ENCODE results near the gene CELSR1. TPM values are rescaled to one million over a fixed set of nuclear protein-coding genes. Genes with fewer than 3 reads are reported as not detected.
A peak's percentile ranks its signal among the peaks of the same experiment; 100 is the strongest.

CELSR1 gene
- total RNA-seq, 1 experiment from 2014 or later = 22.6 TPM

- Histone ChIP-seq H2BK5ac (ENCODE audit: insufficient read length, low read length) (no peak overlapping the region), H3K56ac (ENCODE audit: insufficient read length, low read depth, low read length) (no peak overlapping the region), H3K4me1 (ENCODE audit: insufficient read depth, low read length) (no peaks in the 10 kb centered on the region), H3K4me2 (ENCODE audit: insufficient read depth, insufficient read length, low read length) (no peak overlapping the region), H3K9ac (ENCODE audit: extremely low read depth, insufficient read length, low read length) (no peak overlapping the region), H3K23me2 (ENCODE audit: insufficient read length, low read depth, low read length, poor library complexity, severe bottlenecking) (peaks cover 8% of the 10 kb centered on the region), H3K27me3 (ENCODE audit: insufficient read depth, low read length) (no peaks in the 10 kb centered on the region; the same call in 1 of the 2 replicates), H3K79me1 (ENCODE audit: insufficient read depth, low read depth, low read length, poor library complexity, severe bottlenecking) (no peaks in the 10 kb centered on the region), H3K9me3 (ENCODE audit: control insufficient read depth, low read depth, low read length) (no peaks in the 10 kb centered on the region), H2BK120ac (ENCODE audit: low read depth, low read length, poor library complexity, severe bottlenecking) (no peak overlapping the region), H3K79me2 (ENCODE audit: insufficient read depth, low read length) (no peaks in the 10 kb centered on the region), H2AK5ac (ENCODE audit: insufficient read length, low read length) (no peak overlapping the region), H3K27ac (ENCODE audit: insufficient read length, low read depth, low read length) (no peak overlapping the region), H3T11ph (ENCODE audit: low read length) (no peak overlapping the region), H2BK15ac (ENCODE audit: low read depth, low read length) (no peak overlapping the region), H2BK20ac (ENCODE audit: low read depth, low read length, poor library complexity, severe bottlenecking) (no peak overlapping the region), H3K4ac (ENCODE audit: low read depth, low read length) (no peak overlapping the region), H4K20me1 (ENCODE audit: control insufficient read depth, insufficient read depth, insufficient read length) (no peaks in the 10 kb centered on the region), H4K8ac (replicated peaks; ENCODE audit: insufficient read length, low read depth, low read length) (no peak overlapping the region), H3K14ac (ENCODE audit: insufficient read depth, low read length) (no peak overlapping the region), H2BK12ac (ENCODE audit: insufficient read length, low read depth, low read length) (no peak overlapping the region), H3K18ac (ENCODE audit: insufficient read length, low read depth, low read length) (no peak overlapping the region), H4K91ac (ENCODE audit: insufficient read length, low read depth, low read length) (no peak overlapping the region), H3K23ac (ENCODE audit: insufficient read length, low read depth, low read length) (no peak overlapping the region), H4K5ac (ENCODE audit: insufficient read length, low read depth, low read length) (no peak overlapping the region), H2AFZ (ENCODE audit: low read length) (no peak overlapping the region)
- peaks cover 24 to 36% of the 10 kb centered on the region in 2 experiments for H3K4me1 Mint-ChIP-seq
- WGBS (ENCODE audit: extremely low coverage, insufficient read length, low lambda C conversion rate) = no CpG with 5 or more reads among the region's 15 CpGs
- no peak for TF ChIP-seq CTCF (conservative IDR thresholded peaks at IDR 0.05)
- peaks cover 34% of the 10 kb centered on the region for H3K27me3 Mint-ChIP-seq (ENCODE audit: low read depth)
- H3K27ac Mint-ChIP-seq = no peak overlapping the region
- peaks cover 9 to 10% of the 10 kb centered on the region in 2 experiments for H3K9me3 Mint-ChIP-seq
- H3K4me3 Mint-ChIP-seq = peak overlapping the region in 1 of 2 experiments; percentile 31; a peak in 1 of 5 replicates
- H3K36me3 Mint-ChIP-seq (ENCODE audit: insufficient read depth in 1 of 3, low read depth in 3 of 3) = peaks cover 0 to 5% (median 0%) of the 10 kb centered on the region in 3 experiments; a peak in 3 of 7 replicates
- no peak for DNase-seq
Measured at GRCh38 chr22:46574438-46574992, 37.1 kb upstream of the CELSR1 start.

Measured in H9 (cell line).